ENCODE data around the gene CCR3. TPM values are rescaled to one million over a fixed set of nuclear protein-coding genes. Genes with fewer than 3 reads are reported as not detected.

The CCR3 gene
- total and polyA plus RNA-seq, 9 of the 15 experiments (the other 6 are each of a cell fraction or from before 2014, with no cell fraction given) = not detected

DNA sequence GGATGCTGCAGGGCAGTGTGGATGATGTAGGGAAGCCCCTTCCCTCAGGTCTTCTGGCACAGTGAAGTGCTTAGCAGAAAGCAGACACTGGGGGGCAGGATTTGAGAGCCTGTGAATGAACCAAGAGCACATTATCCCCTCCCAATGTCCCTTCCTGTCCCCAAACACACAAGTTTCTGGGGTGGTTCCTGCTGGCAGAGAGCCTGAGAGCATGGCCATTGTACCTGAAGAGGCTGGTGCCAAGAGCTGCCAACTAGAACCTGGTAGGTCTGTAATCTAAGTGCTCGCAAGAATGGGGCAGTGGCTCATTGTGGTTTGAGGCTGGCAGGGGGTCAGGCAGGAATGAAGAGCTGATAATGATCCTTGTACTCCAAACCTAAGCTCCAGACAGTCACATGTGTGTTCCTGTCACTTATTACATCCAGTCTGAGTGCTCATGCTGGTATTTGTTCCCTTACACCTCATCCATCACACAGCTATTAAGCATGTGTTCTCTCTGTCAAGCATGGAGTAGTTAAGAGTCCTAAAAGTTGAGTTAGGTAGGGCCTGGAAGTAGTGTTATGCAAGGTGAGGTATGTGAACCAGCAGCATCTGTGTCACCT lies 27.4 kb upstream of the CCR3 start (continued):
- TF ChIP-seq, protein P1, sequence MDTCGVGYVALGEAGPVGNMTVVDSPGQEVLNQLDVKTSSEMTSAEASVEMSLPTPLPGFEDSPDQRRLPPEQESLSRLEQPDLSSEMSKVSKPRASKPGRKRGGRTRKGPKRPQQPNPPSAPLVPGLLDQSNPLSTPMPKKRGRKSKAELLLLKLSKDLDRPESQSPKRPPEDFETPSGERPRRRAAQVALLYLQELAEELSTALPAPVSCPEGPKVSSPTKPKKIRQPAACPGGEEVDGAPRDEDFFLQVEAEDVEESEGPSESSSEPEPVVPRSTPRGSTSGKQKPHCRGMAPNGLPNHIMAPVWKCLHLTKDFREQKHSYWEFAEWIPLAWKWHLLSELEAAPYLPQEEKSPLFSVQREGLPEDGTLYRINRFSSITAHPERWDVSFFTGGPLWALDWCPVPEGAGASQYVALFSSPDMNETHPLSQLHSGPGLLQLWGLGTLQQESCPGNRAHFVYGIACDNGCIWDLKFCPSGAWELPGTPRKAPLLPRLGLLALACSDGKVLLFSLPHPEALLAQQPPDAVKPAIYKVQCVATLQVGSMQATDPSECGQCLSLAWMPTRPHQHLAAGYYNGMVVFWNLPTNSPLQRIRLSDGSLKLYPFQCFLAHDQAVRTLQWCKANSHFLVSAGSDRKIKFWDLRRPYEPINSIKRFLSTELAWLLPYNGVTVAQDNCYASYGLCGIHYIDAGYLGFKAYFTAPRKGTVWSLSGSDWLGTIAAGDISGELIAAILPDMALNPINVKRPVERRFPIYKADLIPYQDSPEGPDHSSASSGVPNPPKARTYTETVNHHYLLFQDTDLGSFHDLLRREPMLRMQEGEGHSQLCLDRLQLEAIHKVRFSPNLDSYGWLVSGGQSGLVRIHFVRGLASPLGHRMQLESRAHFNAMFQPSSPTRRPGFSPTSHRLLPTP (IDR thresholded peaks at IDR 0.05; ENCODE audit: borderline replicate concordance, extremely low read depth, insufficient read length) = no peak
- TF ChIP-seq LARP7 (IDR thresholded peaks at IDR 0.05) (no peak), WHSC1 (IDR thresholded peaks at IDR 0.05; ENCODE audit: low read length) (no peak), TGIF2 (CRISPR knock-in tag; IDR thresholded peaks at IDR 0.05) (no peak), FOXP1 (CRISPR knock-in tag; IDR thresholded peaks at IDR 0.05) (no peak), ZNF174 (CRISPR knock-in tag; IDR thresholded peaks at IDR 0.05) (no peak), SMARCA5 (IDR thresholded peaks at IDR 0.05) (no peak), CEBPB (tag; IDR thresholded peaks at IDR 0.05) (no peak), NR1H2 (CRISPR knock-in tag; IDR thresholded peaks at IDR 0.05) (no peak), ZNF253 (CRISPR knock-in tag; conservative IDR thresholded peaks at IDR 0.05) (no peak), SMC3 (conservative IDR thresholded peaks at IDR 0.05; ENCODE audit: insufficient read depth, low read depth, low read length) (peak; percentile 51; the same call in 1 of the 2 replicates), NEUROD1 (IDR thresholded peaks at IDR 0.05; ENCODE audit: borderline replicate concordance, low read depth, low read length, partially characterized antibody) (no peak)
- TF ChIP-seq, protein P2, sequence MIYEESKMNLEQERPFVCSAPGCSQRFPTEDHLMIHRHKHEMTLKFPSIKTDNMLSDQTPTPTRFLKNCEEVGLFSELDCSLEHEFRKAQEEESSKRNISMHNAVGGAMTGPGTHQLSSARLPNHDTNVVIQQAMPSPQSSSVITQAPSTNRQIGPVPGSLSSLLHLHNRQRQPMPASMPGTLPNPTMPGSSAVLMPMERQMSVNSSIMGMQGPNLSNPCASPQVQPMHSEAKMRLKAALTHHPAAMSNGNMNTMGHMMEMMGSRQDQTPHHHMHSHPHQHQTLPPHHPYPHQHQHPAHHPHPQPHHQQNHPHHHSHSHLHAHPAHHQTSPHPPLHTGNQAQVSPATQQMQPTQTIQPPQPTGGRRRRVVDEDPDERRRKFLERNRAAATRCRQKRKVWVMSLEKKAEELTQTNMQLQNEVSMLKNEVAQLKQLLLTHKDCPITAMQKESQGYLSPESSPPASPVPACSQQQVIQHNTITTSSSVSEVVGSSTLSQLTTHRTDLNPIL (CRISPR knock-in tag; IDR thresholded peaks at IDR 0.05) = no peak
- TF ChIP-seq, protein P3, sequence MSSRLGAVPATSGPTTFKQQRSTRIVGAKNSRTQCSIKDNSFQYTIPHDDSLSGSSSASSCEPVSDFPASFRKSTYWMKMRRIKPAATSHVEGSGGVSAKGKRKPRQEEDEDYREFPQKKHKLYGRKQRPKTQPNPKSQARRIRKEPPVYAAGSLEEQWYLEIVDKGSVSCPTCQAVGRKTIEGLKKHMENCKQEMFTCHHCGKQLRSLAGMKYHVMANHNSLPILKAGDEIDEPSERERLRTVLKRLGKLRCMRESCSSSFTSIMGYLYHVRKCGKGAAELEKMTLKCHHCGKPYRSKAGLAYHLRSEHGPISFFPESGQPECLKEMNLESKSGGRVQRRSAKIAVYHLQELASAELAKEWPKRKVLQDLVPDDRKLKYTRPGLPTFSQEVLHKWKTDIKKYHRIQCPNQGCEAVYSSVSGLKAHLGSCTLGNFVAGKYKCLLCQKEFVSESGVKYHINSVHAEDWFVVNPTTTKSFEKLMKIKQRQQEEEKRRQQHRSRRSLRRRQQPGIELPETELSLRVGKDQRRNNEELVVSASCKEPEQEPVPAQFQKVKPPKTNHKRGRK (tag; IDR thresholded peaks at IDR 0.05) = no peak
- TF ChIP-seq, protein P4, sequence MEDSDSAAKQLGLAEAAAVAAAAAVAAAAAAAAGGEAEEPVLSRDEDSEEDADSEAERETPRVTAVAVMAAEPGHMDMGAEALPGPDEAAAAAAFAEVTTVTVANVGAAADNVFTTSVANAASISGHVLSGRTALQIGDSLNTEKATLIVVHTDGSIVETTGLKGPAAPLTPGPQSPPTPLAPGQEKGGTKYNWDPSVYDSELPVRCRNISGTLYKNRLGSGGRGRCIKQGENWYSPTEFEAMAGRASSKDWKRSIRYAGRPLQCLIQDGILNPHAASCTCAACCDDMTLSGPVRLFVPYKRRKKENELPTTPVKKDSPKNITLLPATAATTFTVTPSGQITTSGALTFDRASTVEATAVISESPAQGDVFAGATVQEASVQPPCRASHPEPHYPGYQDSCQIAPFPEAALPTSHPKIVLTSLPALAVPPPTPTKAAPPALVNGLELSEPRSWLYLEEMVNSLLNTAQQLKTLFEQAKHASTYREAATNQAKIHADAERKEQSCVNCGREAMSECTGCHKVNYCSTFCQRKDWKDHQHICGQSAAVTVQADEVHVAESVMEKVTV (CRISPR knock-in tag; IDR thresholded peaks at IDR 0.05) = peak; percentile 41; the same call in 1 of the 2 replicates

Measured in K562 (cell line).